Ascending aorta (tissue), 2 donors: Measurements from ENCODE around the gene SATL1. TPM values are rescaled to one million over a fixed set of nuclear protein-coding genes. Genes with fewer than 3 reads are reported as not detected.
"Not testable (repeated sequence)": the region's sequence is repeated elsewhere in the genome, so short reads cannot be mapped to it uniquely, and the experiment has no call there.

Experiments
- DNase-seq, 2 donors: peaks; one replicate each; pipeline ENCODE4 v3.0.0-alpha.2; 2019; ENCODE audit warnings: low spot score in 2 of 2
- H3K27ac ChIP-seq, 2 donors: fragments of 200-600 bp; sonication (generic); one replicate each; pipeline ENCODE4 v1.5.1; 2016 to 2017; ENCODE audit warnings: mild to moderate bottlenecking in 1 of 2
- H3K27me3 ChIP-seq: fragments of 200-600 bp; sonication (generic); one replicate; pipeline ENCODE4 v1.5.1; 2017
- H3K36me3 ChIP-seq, 2 donors: fragments of 200-600 bp; sonication (generic); one replicate each; pipeline ENCODE4 v1.5.1; 2016
- H3K4me1 ChIP-seq, 2 donors: fragments of 200-600 bp; sonication (generic); one replicate each; pipeline ENCODE4 v1.5.1; 2016 to 2017; ENCODE audit warnings: mild to moderate bottlenecking in 1 of 2
- H3K4me3 ChIP-seq, 2 donors: fragments of 200-600 bp; sonication (generic); one replicate each; pipeline ENCODE4 v1.5.1; 2016 to 2017; ENCODE audit warnings: mild to moderate bottlenecking in 1 of 2
- H3K9me3 ChIP-seq, 2 donors: fragments of 200-600 bp; sonication (generic); one replicate each; pipeline ENCODE4 v1.5.1; 2016
- intact Hi-C: fragments of 100-400 bp; cut with DNase I; formaldehyde crosslinking; loops from one replicate; pipeline ENCODE4 v1.15.1; 2023
- total RNA-seq: library from RNA; depleted of rRNA; stranded (reverse); fragments of >200 nt; gene quantifications from one replicate; pipeline ENCODE4 v1.1.0, GENCODE V29; 2016
- TF ChIP-seq, protein P1 (sequence below), 3 experiments: fragments of 200-600 bp in 2 of 3; fragments of 450-650 bp in 1 of 3; sonication (generic) in 2 of 3; IDR thresholded peaks; one replicate each; pipeline ENCODE4 v1.5.1; 2016 to 2019; ENCODE audit warnings: antibody characterized with exemption in 3 of 3, mild to moderate bottlenecking in 1 of 3, moderate library complexity in 1 of 3

SATL1 gene
- total RNA-seq, 1 donor from 2014 or later: not detected

- no peak overlapping the region for H3K27ac ChIP-seq
- TF ChIP-seq, protein P1, sequence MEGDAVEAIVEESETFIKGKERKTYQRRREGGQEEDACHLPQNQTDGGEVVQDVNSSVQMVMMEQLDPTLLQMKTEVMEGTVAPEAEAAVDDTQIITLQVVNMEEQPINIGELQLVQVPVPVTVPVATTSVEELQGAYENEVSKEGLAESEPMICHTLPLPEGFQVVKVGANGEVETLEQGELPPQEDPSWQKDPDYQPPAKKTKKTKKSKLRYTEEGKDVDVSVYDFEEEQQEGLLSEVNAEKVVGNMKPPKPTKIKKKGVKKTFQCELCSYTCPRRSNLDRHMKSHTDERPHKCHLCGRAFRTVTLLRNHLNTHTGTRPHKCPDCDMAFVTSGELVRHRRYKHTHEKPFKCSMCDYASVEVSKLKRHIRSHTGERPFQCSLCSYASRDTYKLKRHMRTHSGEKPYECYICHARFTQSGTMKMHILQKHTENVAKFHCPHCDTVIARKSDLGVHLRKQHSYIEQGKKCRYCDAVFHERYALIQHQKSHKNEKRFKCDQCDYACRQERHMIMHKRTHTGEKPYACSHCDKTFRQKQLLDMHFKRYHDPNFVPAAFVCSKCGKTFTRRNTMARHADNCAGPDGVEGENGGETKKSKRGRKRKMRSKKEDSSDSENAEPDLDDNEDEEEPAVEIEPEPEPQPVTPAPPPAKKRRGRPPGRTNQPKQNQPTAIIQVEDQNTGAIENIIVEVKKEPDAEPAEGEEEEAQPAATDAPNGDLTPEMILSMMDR (IDR thresholded peaks at IDR 0.05): no peak
- no peaks in the 10 kb centered on the region for H3K4me1 ChIP-seq
- intact Hi-C loops: no loop called here
- no peak overlapping the region for H3K4me3 ChIP-seq
- no peaks in the 10 kb centered on the region for H3K9me3 ChIP-seq
- no peaks in the 10 kb centered on the region for H3K27me3 ChIP-seq
- no peak for DNase-seq
- no peaks in the 10 kb centered on the region for H3K36me3 ChIP-seq
These were observed 135.4 kb downstream of the SATL1 start for GRCh38 chrX:85108165-85108564.

GRCh38 chrX:85107407-85107806 lies 136.2 kb downstream of the SATL1 start:
- DNase-seq: no peak
- Histone ChIP-seq H3K4me3 (no peak overlapping the region), H3K9me3 (no peaks in the 10 kb centered on the region), H3K36me3 (no peaks in the 10 kb centered on the region), H3K27me3 (no peaks in the 10 kb centered on the region), H3K27ac (no peak overlapping the region), H3K4me1 (no peaks in the 10 kb centered on the region)
- intact Hi-C loops: no loop called here
- TF ChIP-seq, protein P1 (IDR thresholded peaks at IDR 0.05): no peak

DNA sequence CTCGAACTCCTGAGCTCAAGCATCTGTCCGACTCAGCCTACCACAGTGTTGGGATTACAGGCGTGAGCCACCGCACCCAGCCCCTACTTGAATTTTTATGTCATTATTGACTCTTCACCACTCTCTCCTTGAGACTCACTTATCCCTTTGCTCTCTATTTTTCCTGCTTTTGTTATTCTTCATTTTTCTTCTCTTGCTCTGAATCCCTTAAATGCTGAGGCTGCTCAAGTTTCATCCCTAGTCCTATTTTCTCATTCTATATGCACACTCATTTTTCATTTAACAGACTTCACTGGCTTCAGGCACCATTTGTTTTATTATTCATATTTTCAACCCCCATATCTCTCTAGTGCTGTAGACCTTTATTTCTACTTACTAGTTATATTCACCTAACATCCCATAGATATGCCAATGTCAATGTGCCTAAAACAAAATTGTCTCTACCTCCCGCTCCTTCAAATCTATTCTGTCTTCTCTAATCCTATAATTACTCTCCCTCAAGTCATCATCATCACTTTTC lies 154.2 kb downstream of the SATL1 start:
- Histone ChIP-seq H3K27ac (no peak overlapping the region), H3K4me3 (no peak overlapping the region), H3K27me3 (no peaks in the 10 kb centered on the region), H3K36me3 (peaks cover 5 to 10% of the 10 kb centered on the region in 2 donors), H3K4me1 (no peaks in the 10 kb centered on the region), H3K9me3 (no peaks in the 10 kb centered on the region)
- intact Hi-C loops: loop anchor here (10.0 kb wide), 1 partner anchor 455 kb away; no protein-coding TSS in a partner anchor
- TF ChIP-seq, protein P1 (IDR thresholded peaks at IDR 0.05): no peak
- DNase-seq: no peak

- no peak overlapping the region for H3K27ac ChIP-seq
- peaks cover 2 to 3% of the 10 kb centered on the region in 2 donors for H3K36me3 ChIP-seq
- no peak for DNase-seq
- H3K27me3 ChIP-seq: no peaks in the 10 kb centered on the region
- no peaks in the 10 kb centered on the region for H3K4me1 ChIP-seq
- no peaks in the 10 kb centered on the region for H3K9me3 ChIP-seq
- no peak overlapping the region for H3K4me3 ChIP-seq
- TF ChIP-seq, protein P1 (IDR thresholded peaks at IDR 0.05): peak; percentile 34 to 77 (median 72)
- intact Hi-C loops: loop anchor here (10.0 kb wide), 1 partner anchor 460 kb away; no protein-coding TSS in a partner anchor
These were observed 158.7 kb downstream of the SATL1 start for GRCh38 chrX:85084770-85085393.

GRCh38 chrX:85077247-85077646 lies 166.3 kb downstream of the SATL1 start:
- H3K9me3 ChIP-seq, H3K27ac ChIP-seq, H3K27me3 ChIP-seq, intact Hi-C loops, H3K4me3 ChIP-seq, H3K4me1 ChIP-seq, DNase-seq, H3K36me3 ChIP-seq: not testable (repeated sequence)

DNA sequence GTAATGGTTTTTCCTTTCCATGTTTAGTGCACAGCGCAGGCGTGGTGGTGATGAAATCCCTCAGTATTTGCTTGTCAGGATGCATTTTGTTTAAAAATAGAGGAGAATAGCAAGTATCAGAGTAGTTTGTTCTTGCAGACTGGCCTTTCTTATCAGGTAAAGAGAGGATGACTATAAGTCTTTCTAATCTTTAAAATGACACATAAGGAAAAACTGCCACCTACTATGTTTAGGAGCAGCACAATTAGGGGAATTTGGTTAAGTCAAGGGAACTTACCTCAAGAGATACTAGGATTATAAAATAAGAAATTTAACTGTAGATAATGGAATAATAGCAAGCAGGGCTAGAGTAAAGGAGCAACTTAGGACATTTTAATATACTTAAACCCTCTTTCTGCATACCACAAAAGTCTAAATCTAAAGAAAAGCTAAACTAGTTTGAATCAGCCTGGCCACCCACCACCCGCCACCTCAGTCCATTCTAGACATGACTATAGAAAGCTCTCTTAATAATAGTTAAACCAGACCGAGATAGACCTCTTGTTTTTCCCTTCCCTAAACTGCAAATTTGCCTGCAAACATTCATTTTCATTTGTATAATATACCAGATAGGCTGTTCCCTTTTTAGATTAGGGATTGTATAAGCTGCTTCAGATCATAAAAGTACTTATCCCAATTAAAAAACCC lies 177.9 kb downstream of the SATL1 start:
- no peaks in the 10 kb centered on the region for H3K27me3 ChIP-seq
- intact Hi-C loops: no loop called here
- no peak overlapping the region for H3K27ac ChIP-seq
- no peak for DNase-seq
- TF ChIP-seq, protein P1 (IDR thresholded peaks at IDR 0.05): no peak
- no peaks in the 10 kb centered on the region for H3K4me1 ChIP-seq
- no peak overlapping the region for H3K4me3 ChIP-seq
- no peaks in the 10 kb centered on the region for H3K36me3 ChIP-seq
- peaks cover 0 to 9% of the 10 kb centered on the region in 2 donors for H3K9me3 ChIP-seq
